Panc1 (cell line): ENCODE results near the gene HCN2.

Experiments used
- CTCF ChIP-seq: fragments of 450-650 bp; IDR thresholded peaks from 2 replicates; pipeline ENCODE4 v1.5.1; 2017; ENCODE audit warnings: mild to moderate bottlenecking
- POLR2AphosphoS5 ChIP-seq: IDR thresholded peaks from 2 replicates; pipeline ENCODE4 v1.6.1; 2012; ENCODE audit warnings: mild to moderate bottlenecking, low read depth, low read length, moderate library complexity
- SIN3A ChIP-seq: IDR thresholded peaks from 2 replicates; pipeline ENCODE4 v1.6.1; 2012; ENCODE audit warnings: low read depth, mild to moderate bottlenecking, low read length, moderate library complexity, borderline replicate concordance; ENCODE audit not compliant: insufficient read depth
- TF ChIP-seq, protein P1 (sequence below), 2 experiments: IDR thresholded peaks; 2 replicates each; pipeline ENCODE4 v1.6.1; 2011 to 2012; ENCODE audit warnings: low read depth in 2 of 2, control low read depth in 1 of 2, low read length in 1 of 2, mild to moderate bottlenecking in 1 of 2, moderate library complexity in 1 of 2; ENCODE audit not compliant: insufficient read depth in 1 of 2

DNA sequence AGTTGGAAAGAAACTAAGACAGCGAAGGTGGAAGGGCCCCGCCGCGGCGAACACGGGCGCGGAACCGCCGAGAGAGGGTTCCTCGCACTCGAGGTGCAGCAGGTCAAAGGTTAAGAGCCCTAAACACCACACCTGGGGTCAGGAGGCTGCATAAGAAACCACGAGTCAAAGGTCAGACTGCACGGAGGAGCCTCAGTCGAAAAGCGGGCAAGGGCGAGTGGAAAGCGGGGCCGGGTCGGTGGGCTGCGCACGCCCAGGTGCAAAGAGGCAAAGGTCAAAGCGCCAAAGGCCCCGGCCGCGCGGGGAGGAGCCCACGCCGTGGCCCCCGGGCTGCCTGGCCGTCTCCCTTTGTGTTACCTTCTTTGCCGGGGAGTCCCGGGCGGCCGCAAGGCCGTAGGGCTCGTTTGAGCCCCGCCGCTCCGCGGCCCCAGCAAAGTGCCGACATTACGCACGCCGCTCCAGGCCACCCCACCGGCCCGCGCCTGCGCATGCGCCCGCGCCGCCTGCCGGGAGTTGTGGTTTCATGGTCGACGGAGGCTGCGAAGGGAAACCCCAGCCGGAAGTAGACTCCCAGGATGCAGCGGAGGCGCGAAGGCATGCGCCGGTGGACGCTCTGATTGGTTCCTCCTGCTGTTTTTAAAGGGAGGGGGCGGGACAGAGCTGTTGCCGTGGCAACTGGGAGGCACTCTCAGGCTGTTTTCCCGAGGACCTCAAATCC is 43.5 kb downstream of the HCN2 start, which contains the start of gene POLRMT:
- TF ChIP-seq CTCF (no peak), SIN3A (peak; percentile 38; the same call in 1 of the 2 replicates), POLR2AphosphoS5 (peak; percentile 42; the same call in 1 of the 2 replicates)
- TF ChIP-seq, protein P1, sequence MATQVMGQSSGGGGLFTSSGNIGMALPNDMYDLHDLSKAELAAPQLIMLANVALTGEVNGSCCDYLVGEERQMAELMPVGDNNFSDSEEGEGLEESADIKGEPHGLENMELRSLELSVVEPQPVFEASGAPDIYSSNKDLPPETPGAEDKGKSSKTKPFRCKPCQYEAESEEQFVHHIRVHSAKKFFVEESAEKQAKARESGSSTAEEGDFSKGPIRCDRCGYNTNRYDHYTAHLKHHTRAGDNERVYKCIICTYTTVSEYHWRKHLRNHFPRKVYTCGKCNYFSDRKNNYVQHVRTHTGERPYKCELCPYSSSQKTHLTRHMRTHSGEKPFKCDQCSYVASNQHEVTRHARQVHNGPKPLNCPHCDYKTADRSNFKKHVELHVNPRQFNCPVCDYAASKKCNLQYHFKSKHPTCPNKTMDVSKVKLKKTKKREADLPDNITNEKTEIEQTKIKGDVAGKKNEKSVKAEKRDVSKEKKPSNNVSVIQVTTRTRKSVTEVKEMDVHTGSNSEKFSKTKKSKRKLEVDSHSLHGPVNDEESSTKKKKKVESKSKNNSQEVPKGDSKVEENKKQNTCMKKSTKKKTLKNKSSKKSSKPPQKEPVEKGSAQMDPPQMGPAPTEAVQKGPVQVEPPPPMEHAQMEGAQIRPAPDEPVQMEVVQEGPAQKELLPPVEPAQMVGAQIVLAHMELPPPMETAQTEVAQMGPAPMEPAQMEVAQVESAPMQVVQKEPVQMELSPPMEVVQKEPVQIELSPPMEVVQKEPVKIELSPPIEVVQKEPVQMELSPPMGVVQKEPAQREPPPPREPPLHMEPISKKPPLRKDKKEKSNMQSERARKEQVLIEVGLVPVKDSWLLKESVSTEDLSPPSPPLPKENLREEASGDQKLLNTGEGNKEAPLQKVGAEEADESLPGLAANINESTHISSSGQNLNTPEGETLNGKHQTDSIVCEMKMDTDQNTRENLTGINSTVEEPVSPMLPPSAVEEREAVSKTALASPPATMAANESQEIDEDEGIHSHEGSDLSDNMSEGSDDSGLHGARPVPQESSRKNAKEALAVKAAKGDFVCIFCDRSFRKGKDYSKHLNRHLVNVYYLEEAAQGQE (IDR thresholded peaks at IDR 0.05; ENCODE audit: insufficient read depth in 1 of 2, low read depth in 2 of 2, low read length in 1 of 2) = no peak
